Measurements from ENCODE around the gene R3HCC1L. TPM values are rescaled to one million over a fixed set of nuclear protein-coding genes. Genes with fewer than 3 reads are reported as not detected.
"Not testable (repeated sequence)": the region's sequence is repeated elsewhere in the genome, so short reads cannot be mapped to it uniquely, and the experiment has no call there.

The R3HCC1L gene
- total RNA-seq, 1 experiment from 2014 or later = 15.9 TPM

- ChIA-PET POLR2A (no interaction called here), CTCF (no interaction called here)
- intact Hi-C loops (cut with micrococcal nuclease; ENCODE audit: unreplicated experiment) (no loop called here), in situ Hi-C loops (cut with HindIII; ENCODE audit: low pct_unique_long_range_greater_than_20kb, low sequenced_read_pairs) (no loop called here)
- DNase-seq (ENCODE audit: low read depth, low spot score) (no peak), ATAC-seq (no peak)
- H3K36me3 ChIP-seq (ENCODE audit: control insufficient read depth, insufficient read depth, low read length) = peaks cover 7% of the 10 kb centered on the region
- H3K9me3 ChIP-seq (ENCODE audit: control insufficient read depth, insufficient read depth, low read depth, low read length) = peaks cover 14% of the 10 kb centered on the region
- H3K4me1 ChIP-seq (ENCODE audit: control insufficient read depth, insufficient read depth, low read length) = no peaks in the 10 kb centered on the region
- no peak overlapping the region for H3K27ac ChIP-seq (ENCODE audit: low read length)
- no peaks in the 10 kb centered on the region for H3K27me3 ChIP-seq (ENCODE audit: control insufficient read depth, insufficient read depth, low read length)
- TF ChIP-seq CTCF (IDR thresholded peaks at IDR 0.05) (no peak), TCF7L2 (IDR thresholded peaks at IDR 0.05; ENCODE audit: low read depth, low read length) (no peak), POLR2AphosphoS5 (IDR thresholded peaks at IDR 0.05; ENCODE audit: low read depth, low read length) (no peak), SIN3A (IDR thresholded peaks at IDR 0.05; ENCODE audit: borderline replicate concordance, insufficient read depth, low read depth, low read length) (no peak), REST (IDR thresholded peaks at IDR 0.05; ENCODE audit: insufficient read depth in 1 of 2, low read depth in 2 of 2, low read length in 1 of 2) (no peak)
- BruUV-seq (replicated peaks) = no TSS peak
- no peak overlapping the region for H3K4me3 ChIP-seq (ENCODE audit: low read depth in 2 of 2, low read length in 2 of 2)
Measured at GRCh38 chr10:98173260-98173659, 38.8 kb downstream of the R3HCC1L start.

- H3K27me3 ChIP-seq (ENCODE audit: control insufficient read depth, insufficient read depth, low read length); POLR2A ChIA-PET; H3K36me3 ChIP-seq (ENCODE audit: control insufficient read depth, insufficient read depth, low read length); ATAC-seq; H3K4me1 ChIP-seq (ENCODE audit: control insufficient read depth, insufficient read depth, low read length); DNase-seq (ENCODE audit: low read depth, low spot score); CTCF ChIA-PET; H3K9me3 ChIP-seq (ENCODE audit: control insufficient read depth, insufficient read depth, low read depth, low read length); H3K4me3 ChIP-seq (ENCODE audit: low read depth in 2 of 2, low read length in 2 of 2); H3K27ac ChIP-seq (ENCODE audit: low read length); in situ Hi-C loops (cut with HindIII; ENCODE audit: low pct_unique_long_range_greater_than_20kb, low sequenced_read_pairs); BruUV-seq (replicated peaks); intact Hi-C loops (cut with micrococcal nuclease; ENCODE audit: unreplicated experiment): not testable (repeated sequence)
Measured at GRCh38 chr10:98182351-98182915, 48.0 kb downstream of the R3HCC1L start.

- ATAC-seq (no peak), DNase-seq (ENCODE audit: low read depth, low spot score) (no peak)
- Histone ChIP-seq H3K4me3 (ENCODE audit: low read depth in 2 of 2, low read length in 2 of 2) (no peak overlapping the region), H3K27me3 (ENCODE audit: control insufficient read depth, insufficient read depth, low read length) (no peaks in the 10 kb centered on the region), H3K27ac (ENCODE audit: low read length) (no peak overlapping the region), H3K36me3 (ENCODE audit: control insufficient read depth, insufficient read depth, low read length) (no peaks in the 10 kb centered on the region), H3K9me3 (ENCODE audit: control insufficient read depth, insufficient read depth, low read depth, low read length) (no peaks in the 10 kb centered on the region), H3K4me1 (ENCODE audit: control insufficient read depth, insufficient read depth, low read length) (no peaks in the 10 kb centered on the region)
- BruUV-seq (replicated peaks) = no TSS peak
- POLR2A ChIA-PET = no interaction called here
- intact Hi-C loops (cut with micrococcal nuclease; ENCODE audit: unreplicated experiment) = no loop called here
- CTCF ChIA-PET = no interaction called here
- in situ Hi-C loops (cut with HindIII; ENCODE audit: low pct_unique_long_range_greater_than_20kb, low sequenced_read_pairs) = no loop called here
- TF ChIP-seq TCF7L2 (IDR thresholded peaks at IDR 0.05; ENCODE audit: low read depth, low read length) (no peak), POLR2AphosphoS5 (IDR thresholded peaks at IDR 0.05; ENCODE audit: low read depth, low read length) (no peak), SIN3A (IDR thresholded peaks at IDR 0.05; ENCODE audit: borderline replicate concordance, insufficient read depth, low read depth, low read length) (no peak), CTCF (IDR thresholded peaks at IDR 0.05) (no peak), REST (IDR thresholded peaks at IDR 0.05; ENCODE audit: insufficient read depth in 1 of 2, low read depth in 2 of 2, low read length in 1 of 2) (no peak)
Measured at GRCh38 chr10:98186681-98187080, 52.2 kb downstream of the R3HCC1L start.

GRCh38 chr10:98190773-98191172 is 56.3 kb downstream of the R3HCC1L start:
- H3K4me3 ChIP-seq (ENCODE audit: low read depth in 2 of 2, low read length in 2 of 2); POLR2A ChIA-PET; BruUV-seq (replicated peaks); in situ Hi-C loops (cut with HindIII; ENCODE audit: low pct_unique_long_range_greater_than_20kb, low sequenced_read_pairs); DNase-seq (ENCODE audit: low read depth, low spot score); H3K27me3 ChIP-seq (ENCODE audit: control insufficient read depth, insufficient read depth, low read length); intact Hi-C loops (cut with micrococcal nuclease; ENCODE audit: unreplicated experiment); H3K27ac ChIP-seq (ENCODE audit: low read length); CTCF ChIA-PET; H3K4me1 ChIP-seq (ENCODE audit: control insufficient read depth, insufficient read depth, low read length); H3K9me3 ChIP-seq (ENCODE audit: control insufficient read depth, insufficient read depth, low read depth, low read length); H3K36me3 ChIP-seq (ENCODE audit: control insufficient read depth, insufficient read depth, low read length); ATAC-seq: not testable (repeated sequence)

Data from Panc1 (cell line).